Stomach (tissue), 9 donors: ENCODE measurements around the gene SPACA4. TPM values are rescaled to one million over a fixed set of nuclear protein-coding genes. Genes with fewer than 3 reads are reported as not detected.

Experiments
- DNase-seq, 2 donors: peaks; one replicate each; pipeline versions ENCODE4 v3.0.0 to v3.0.0-alpha.2; 2013 to 2019
- H3K27ac ChIP-seq, 5 donors: fragments of 200-600 bp in 4 of 5; sonication (generic) in 4 of 5; one replicate each; pipeline ENCODE4 v1.5.1; 2013 to 2019; ENCODE audit warnings: mild to moderate bottlenecking in 1 of 5, moderate library complexity in 1 of 5
- H3K27me3 ChIP-seq, 3 donors: fragments of 200-600 bp; sonication (generic); one replicate each; pipeline ENCODE4 v1.5.1; 2017 to 2019; ENCODE audit warnings: mixed run types in 1 of 3
- H3K36me3 ChIP-seq, 4 donors: fragments of 200-600 bp; sonication (generic); 1 replicate in 3 of 4; 2 replicates in 1 of 4; pipeline ENCODE4 v1.5.1; 2016 to 2019
- H3K4me1 ChIP-seq, 4 donors: fragments of 200-600 bp; sonication (generic); one replicate each; pipeline ENCODE4 v1.5.1; 2016 to 2019
- H3K4me3 ChIP-seq, 4 donors: fragments of 200-600 bp; sonication (generic) in 3 of 4; one replicate each; pipeline ENCODE4 v1.5.1; 2016 to 2019; ENCODE audit warnings: mild to moderate bottlenecking in 1 of 4
- H3K9me3 ChIP-seq, 4 donors: fragments of 200-600 bp; sonication (generic); one replicate each; pipeline ENCODE4 v1.5.1; 2016 to 2019
- CTCF ChIP-seq, 7 experiments: fragments of 450-650 bp in 4 of 7; fragments of 200-600 bp in 3 of 7; sonication (generic) in 3 of 7; IDR thresholded peaks; one replicate each; pipeline ENCODE4 v1.5.1; 2016 to 2019; ENCODE audit warnings: antibody characterized with exemption in 7 of 7, control low read depth in 2 of 7, mild to moderate bottlenecking in 1 of 7
- EP300 ChIP-seq: sonication (generic); formaldehyde crosslinking; IDR thresholded peaks from one replicate; pipeline ENCODE4 v1.6.1; 2017; ENCODE audit warnings: antibody characterized with exemption
- POLR2A ChIP-seq, 4 donors: fragments of 450-650 bp; IDR thresholded peaks; one replicate each; pipeline ENCODE4 v1.6.1; 2016; ENCODE audit warnings: antibody characterized with exemption in 4 of 4, control low read depth in 2 of 4, mild to moderate bottlenecking in 1 of 4, moderate library complexity in 1 of 4
- POLR2AphosphoS5 ChIP-seq, 3 donors: sonication (generic); formaldehyde crosslinking; IDR thresholded peaks; one replicate each; pipeline ENCODE4 v1.6.1; 2016; ENCODE audit warnings: antibody characterized with exemption in 3 of 3
- WGBS, 5 donors: extraction: QIAGEN DNeasy Blood & Tissue Kit in 3 of 5; methylation state at CpG; one replicate each; pipeline versions ENCODE4 v1.1.5 to v1.1.7; 2013 to 2018; 5-methylcytosine and 5-hydroxymethylcytosine counted together
- intact Hi-C: fragments of 100-400 bp; cut with DNase I; formaldehyde crosslinking; loops from one replicate; pipeline ENCODE4 v1.15.1; 2023; ENCODE audit warnings: low total_unique reads
- polyA plus RNA-seq, 3 donors: library from polyadenylated mRNA; stranded (reverse); fragments of 200-250 nt; gene quantifications; one replicate each; pipeline ENCODE4 v1.2.3, GENCODE V29; 2013
- total RNA-seq, 5 donors: library from RNA; depleted of rRNA; stranded (reverse); fragments of >200 nt; gene quantifications; one replicate each; pipeline versions ENCODE4 v1.1.0 to v1.2.3, GENCODE V29; 2014 to 2016
- donor health status: healthy with polysubstance abuse.
- donor health status: Bipolar disorder and iron deficiency.
- donor health status: healthy.

SPACA4 gene
- total and polyA plus RNA-seq, 8 donors = not detected

DNA sequence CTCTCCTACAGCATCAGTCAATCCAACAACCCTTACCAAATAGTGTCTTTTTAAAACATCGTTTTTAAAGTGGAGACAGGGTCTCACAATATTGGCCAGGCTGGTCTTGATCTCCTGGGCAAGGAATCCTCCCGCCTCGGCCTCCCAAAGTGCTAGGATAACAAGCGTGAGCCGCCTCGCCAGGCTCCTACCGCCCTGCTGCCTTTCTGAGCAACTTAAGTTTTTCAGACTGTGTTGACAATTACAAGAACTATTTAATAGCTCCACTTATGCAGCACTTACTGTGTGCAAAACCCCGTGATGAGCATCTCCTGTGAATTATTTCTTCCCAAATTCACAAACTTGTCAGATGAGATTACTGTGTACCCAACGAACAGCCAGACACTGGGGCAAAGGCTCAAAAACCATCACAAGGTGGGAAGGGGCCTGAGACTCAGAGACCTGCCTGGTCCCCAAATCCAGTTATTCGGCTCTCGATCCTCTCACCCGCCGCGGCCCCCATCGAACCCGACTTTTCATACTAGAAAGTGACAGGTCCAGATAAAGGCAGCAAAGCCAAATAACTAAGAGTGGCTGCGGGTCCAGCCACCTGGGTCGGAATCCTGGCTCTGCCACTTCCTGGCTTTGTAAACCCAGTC, 11.9 kb downstream of the SPACA4 start:
- no peak for DNase-seq
- 0 to 2% (median 1%) methylated on average over 18 of the region's 18 CpGs for WGBS, 5 donors

DNA sequence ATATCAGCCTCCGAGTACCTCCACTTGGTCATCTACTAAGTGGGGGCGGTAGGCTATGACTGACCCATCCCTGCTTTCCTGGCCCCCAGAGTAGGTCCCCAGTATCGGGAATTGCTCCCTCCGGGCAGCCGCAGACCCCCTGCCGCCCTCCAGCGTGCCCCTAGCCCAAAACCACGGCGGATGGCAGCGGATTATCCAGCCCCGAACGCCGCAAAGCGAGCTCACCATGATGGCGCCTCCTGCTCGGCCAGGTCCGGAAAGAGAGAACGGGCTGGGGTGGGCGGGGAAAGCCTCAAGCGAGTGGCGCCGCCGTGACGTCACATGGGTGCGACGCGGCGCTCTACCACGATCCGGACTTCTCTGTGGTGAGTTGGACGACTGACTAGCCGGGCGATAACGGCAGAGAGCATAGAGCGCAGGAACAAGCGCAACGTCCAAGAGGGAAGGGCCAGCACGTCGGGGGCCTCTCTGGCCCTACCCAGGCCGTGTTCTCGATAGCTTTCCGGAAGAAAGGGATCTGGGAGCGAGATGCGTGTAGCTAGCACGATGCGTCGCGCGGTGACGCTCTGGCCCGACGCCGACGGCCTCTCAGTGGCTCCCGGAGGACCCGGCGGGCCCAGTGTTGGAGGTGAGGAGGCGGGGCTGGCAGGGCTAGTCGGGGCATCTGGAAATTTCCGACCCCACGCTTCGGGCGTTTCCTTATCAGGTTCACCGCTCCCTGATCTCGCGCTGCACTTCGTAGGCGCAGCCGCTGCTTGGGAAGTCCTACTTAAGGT, 12.6 kb downstream of the SPACA4 start, which contains the start of the genes RPL18 and SPHK2:
RPL18 (minus strand) TSS at position 263 of the 776 bp plus-strand sequence; CDS start at position 228, 35 bp downstream.
SPHK2 (plus strand) TSS at position 591 of the 776 bp plus-strand sequence. CDS start 1,009 bp downstream, outside the sequence.
- intact Hi-C loops = no loop called here
- Histone ChIP-seq H3K4me1 (peaks cover 50 to 76% (median 61%) of the 10 kb centered on the region in 4 donors), H3K4me3 (peak within 1 kb of the TSS; percentile 72 to 93 (median 90))

More for the DNA sequence above, 11.9 kb downstream of the SPACA4 start:
- Histone ChIP-seq H3K27me3 (no peaks in the 10 kb centered on the region), H3K4me1 (peaks cover 45 to 76% (median 62%) of the 10 kb centered on the region in 4 donors), H3K36me3 (peaks cover 24 to 32% (median 30%) of the 10 kb centered on the region in 4 donors), H3K27ac (peak overlapping the region; percentile 77 to 94 (median 93)), H3K4me3 (peak overlapping the region; percentile 72 to 93 (median 90)), H3K9me3 (no peaks in the 10 kb centered on the region)
- intact Hi-C loops = no loop called here
- TF ChIP-seq POLR2AphosphoS5 (IDR thresholded peaks at IDR 0.05) (no peak), POLR2A (IDR thresholded peaks at IDR 0.05) (no peak), CTCF (IDR thresholded peaks at IDR 0.05) (no peak), EP300 (no peak)

GRCh38 chr19:48619692-48620585, 13.4 kb downstream of the SPACA4 start:
- 26 to 31% (median 29%) methylated on average over 6 of the region's 6 CpGs for WGBS, 5 donors
- Histone ChIP-seq H3K9me3 (no peaks in the 10 kb centered on the region), H3K27ac (peak overlapping the region; percentile 82 to 94 (median 93)), H3K4me3 (peak overlapping the region; percentile 72 to 93 (median 90)), H3K4me1 (peaks cover 53 to 75% (median 64%) of the 10 kb centered on the region in 4 donors), H3K36me3 (peaks cover 24 to 28% (median 27%) of the 10 kb centered on the region in 4 donors), H3K27me3 (no peaks in the 10 kb centered on the region)
- TF ChIP-seq EP300 (no peak), CTCF (IDR thresholded peaks at IDR 0.05) (no peak), POLR2AphosphoS5 (IDR thresholded peaks at IDR 0.05) (no peak), POLR2A (IDR thresholded peaks at IDR 0.05) (no peak)
- DNase-seq = no peak
- intact Hi-C loops = no loop called here

More for the DNA sequence above, 12.6 kb downstream of the SPACA4 start, which contains the start of the genes RPL18 and SPHK2:
- Histone ChIP-seq H3K27me3 (no peaks in the 10 kb centered on the region), H3K36me3 (peaks cover 24 to 32% (median 30%) of the 10 kb centered on the region in 4 donors), H3K27ac (peak within 1 kb of the TSS; percentile 82 to 94 (median 93)), H3K9me3 (no peaks in the 10 kb centered on the region)
- TF ChIP-seq POLR2A (IDR thresholded peaks at IDR 0.05) (peak in 2 of 4 donors; percentile 70 to 73), CTCF (IDR thresholded peaks at IDR 0.05) (no peak), POLR2AphosphoS5 (IDR thresholded peaks at IDR 0.05) (peak; percentile 92 to 99 (median 97)), EP300 (no peak)
- 0 to 1% (median 0%) methylated on average over 37 to 69 of the region's 69 CpGs for WGBS, 5 donors
- peak; percentile 97 to 100 for DNase-seq
